Neural cell (in vitro differentiated cells): ENCODE data around the gene ZDHHC8. TPM values are rescaled to one million over a fixed set of nuclear protein-coding genes. Genes with fewer than 3 reads are reported as not detected.

Experiments used
- H2AFZ ChIP-seq: fragments of 200-600, 300-800 bp; sonication (generic), shearing (Covaris generic); 2 replicates; pipeline ENCODE4 v1.6.0; 2014; ENCODE audit warnings: low read depth, mild to moderate bottlenecking, antibody characterized with exemption, low read length, moderate library complexity
- H3F3A ChIP-seq: fragments of 200-600 bp; shearing (Covaris generic); 2 replicates; pipeline ENCODE4 v1.6.1; 2016; ENCODE audit warnings: mild to moderate bottlenecking, moderate library complexity, mixed read lengths, antibody characterized with exemption, low read length; ENCODE audit not compliant: insufficient read depth, poor library complexity, severe bottlenecking
- H3K27ac ChIP-seq: fragments of 200-600, 300-800 bp; sonication (generic), shearing (Covaris generic); 2 replicates; pipeline ENCODE4 v1.5.1; 2014; ENCODE audit warnings: mild to moderate bottlenecking, low read length, moderate library complexity
- H3K27me3 ChIP-seq: fragments of 300-800, 200-600 bp; sonication (generic), shearing (Covaris generic); 2 replicates; pipeline ENCODE4 v1.6.0; 2014; ENCODE audit warnings: mild to moderate bottlenecking, low read depth, low read length, moderate library complexity; ENCODE audit not compliant: insufficient read depth
- H3K36me3 ChIP-seq: fragments of 300-800, 200-600 bp; sonication (generic), shearing (Covaris generic); 2 replicates; pipeline ENCODE4 v1.5.1; 2014; ENCODE audit warnings: mild to moderate bottlenecking, antibody characterized with exemption, low read length, moderate library complexity; ENCODE audit not compliant: insufficient read depth
- H3K4me2 ChIP-seq: fragments of 300-800, 200-600 bp; sonication (generic), shearing (Covaris generic); 2 replicates; pipeline ENCODE4 v1.6.0; 2014; ENCODE audit warnings: mild to moderate bottlenecking, low read length
- H3K4me3 ChIP-seq: fragments of 300-800, 200-600 bp; sonication (generic), shearing (Covaris generic); 2 replicates; pipeline ENCODE4 v1.5.1; 2014; ENCODE audit warnings: mild to moderate bottlenecking, low read length, moderate library complexity
- H3K79me2 ChIP-seq: fragments of 200-600 bp; shearing (Covaris generic); replicated peaks from 2 replicates; pipeline ENCODE4 v1.6.0; 2014; ENCODE audit warnings: mild to moderate bottlenecking, low read length, moderate library complexity; ENCODE audit not compliant: insufficient read depth
- H3K9ac ChIP-seq: fragments of 300-800, 200-600 bp; sonication (generic), shearing (Covaris generic); 2 replicates; pipeline ENCODE4 v1.6.1; 2016; ENCODE audit warnings: mild to moderate bottlenecking, low read length, mixed read lengths
- H3K9me2 ChIP-seq: fragments of 200-600 bp; shearing (Covaris generic); 2 replicates; pipeline ENCODE4 v1.6.1; 2016; ENCODE audit warnings: mild to moderate bottlenecking, low read length, mixed read lengths; ENCODE audit not compliant: insufficient read depth
- H3K9me3 ChIP-seq: fragments of 200-600, 300-800 bp; sonication (generic), shearing (Covaris generic); 2 replicates; pipeline ENCODE4 v1.6.1; 2016; ENCODE audit warnings: mild to moderate bottlenecking, mixed run types, low read length, moderate library complexity, mixed read lengths
- H4K20me1 ChIP-seq: fragments of 200-600 bp; shearing (Covaris generic); 2 replicates; pipeline ENCODE4 v1.6.1; 2016; ENCODE audit warnings: mild to moderate bottlenecking, mixed run types; ENCODE audit not compliant: insufficient read depth
- CTCF ChIP-seq: fragments of 450-650 bp; IDR thresholded peaks from 2 replicates; pipeline ENCODE4 v1.5.1; 2014; ENCODE audit warnings: antibody characterized with exemption, mild to moderate bottlenecking, moderate library complexity; ENCODE audit not compliant: poor library complexity, severe bottlenecking
- EP300 ChIP-seq: fragments of 450-650 bp; conservative IDR thresholded peaks from 2 replicates; pipeline ENCODE4 v1.6.1; 2014; ENCODE audit warnings: antibody characterized with exemption, mild to moderate bottlenecking, moderate library complexity; ENCODE audit not compliant: poor library complexity, severe bottlenecking
- EZH2 ChIP-seq: fragments of 200-600, 300-800 bp; shearing (Covaris generic), sonication (generic); IDR thresholded peaks from 2 replicates; pipeline ENCODE4 v1.6.1; 2014; ENCODE audit warnings: antibody characterized with exemption, low read length, borderline replicate concordance, mild to moderate bottlenecking; ENCODE audit not compliant: insufficient read depth, poor library complexity, severe bottlenecking
- MXI1 ChIP-seq: fragments of 450-650 bp; conservative IDR thresholded peaks from 2 replicates; pipeline ENCODE4 v1.6.1; 2014; ENCODE audit warnings: antibody characterized with exemption, mild to moderate bottlenecking; ENCODE audit not compliant: poor library complexity, severe bottlenecking
- POLR2AphosphoS5 ChIP-seq: IDR thresholded peaks from 2 replicates; pipeline ENCODE4 v1.6.1; 2012
- RAD21 ChIP-seq: fragments of 450-650 bp; conservative IDR thresholded peaks from 2 replicates; pipeline ENCODE4 v1.6.1; 2014; ENCODE audit warnings: antibody characterized with exemption, mild to moderate bottlenecking, moderate library complexity
- REST ChIP-seq: IDR thresholded peaks from 2 replicates; pipeline ENCODE4 v1.6.1; 2012; ENCODE audit warnings: borderline replicate concordance
- SMC3 ChIP-seq: fragments of 450-650 bp; conservative IDR thresholded peaks from 2 replicates; pipeline ENCODE4 v1.6.1; 2014; ENCODE audit warnings: antibody characterized with exemption, mild to moderate bottlenecking, moderate library complexity; ENCODE audit not compliant: poor library complexity
- TAF1 ChIP-seq: IDR thresholded peaks from 2 replicates; pipeline ENCODE4 v1.6.1; 2012; ENCODE audit warnings: low read depth
- polyA plus RNA-seq: library from polyadenylated mRNA; depleted of rRNA; stranded (reverse); fragments of >200 nt; gene quantifications from 2 replicates; pipeline ENCODE4 v1.2.3, GENCODE V29; 2014

ZDHHC8 gene
- polyA plus RNA-seq, 1 donor from 2014 or later = 4.5 TPM

GRCh38 chr22:20137671-20138416, 6.2 kb downstream of the ZDHHC8 start:
- Histone ChIP-seq H3K27me3 (no peaks in the 10 kb centered on the region), H3K36me3 (no peaks in the 10 kb centered on the region), H3K4me3 (no peak overlapping the region), H2AFZ (no peak overlapping the region), H4K20me1 (no peaks in the 10 kb centered on the region), H3K27ac (no peak overlapping the region), H3K79me2 (no peaks in the 10 kb centered on the region), H3K9me3 (no peaks in the 10 kb centered on the region), H3F3A (no peaks in the 10 kb centered on the region), H3K9ac (no peak overlapping the region), H3K4me2 (no peak overlapping the region), H3K9me2 (no peaks in the 10 kb centered on the region)
- TF ChIP-seq REST (no peak), CTCF (no peak), TAF1 (no peak), EP300 (no peak), POLR2AphosphoS5 (no peak), MXI1 (no peak), SMC3 (no peak), EZH2 (no peak), RAD21 (no peak)

GRCh38 chr22:20138417-20138738, 6.8 kb downstream of the ZDHHC8 start:
- H3K9me2 ChIP-seq = no peaks in the 10 kb centered on the region
- H3K4me3 ChIP-seq = no peak overlapping the region
- no peaks in the 10 kb centered on the region for H3K9me3 ChIP-seq
- no peak for TF ChIP-seq RAD21
- no peak for TF ChIP-seq POLR2AphosphoS5
- no peak for TF ChIP-seq SMC3
- TF ChIP-seq MXI1 = no peak
- no peak for TF ChIP-seq EP300
- no peak for TF ChIP-seq EZH2
- TF ChIP-seq TAF1 = no peak
- TF ChIP-seq CTCF = no peak
- no peak for TF ChIP-seq REST
- H3K27me3 ChIP-seq = no peaks in the 10 kb centered on the region
- no peak overlapping the region for H3K4me2 ChIP-seq
- H2AFZ ChIP-seq = no peak overlapping the region
- H3K79me2 ChIP-seq = no peaks in the 10 kb centered on the region
- no peak overlapping the region for H3K9ac ChIP-seq
- H3F3A ChIP-seq = no peaks in the 10 kb centered on the region
- H4K20me1 ChIP-seq = no peaks in the 10 kb centered on the region
- H3K27ac ChIP-seq = no peak overlapping the region
- no peaks in the 10 kb centered on the region for H3K36me3 ChIP-seq
